A549 (cell line): Measurements from ENCODE around the gene CLPTM1. TPM values are rescaled to one million over a fixed set of nuclear protein-coding genes. Genes with fewer than 3 reads are reported as not detected.
A peak's percentile ranks its signal among the peaks of the same experiment; 100 is the strongest.

Experiments used
- ATAC-seq, 2 experiments: fragments of 200-7000 bp in 1 of 2; fragments of >200 bp in 1 of 2; cut with Nextera tagmentation in 1 of 2; cut with Tn5 transposase in 1 of 2; 3 replicates each; pipeline versions ENCODE4 v1.8.0 to v1.9.1; 2018 to 2020; ENCODE audit warnings: mild to moderate bottlenecking in 1 of 2, moderate library complexity in 1 of 2
- CTCF ChIA-PET: fragments of 300-600 bp; sonication (Branson Sonifier 250); formaldehyde crosslinking; extraction: SDS; loops from one replicate; lab custom pipeline; 2021; ENCODE audit warnings: antibody characterized with exemption, inconsistent platforms; lab: Yijun Ruan, JAX
- POLR2A ChIA-PET: fragments of 350-600 bp; formaldehyde crosslinking; extraction: SDS; loops from one replicate; lab custom pipeline; 2021; ENCODE audit warnings: antibody characterized with exemption, inconsistent platforms; lab: Yijun Ruan, JAX
- DNase-seq, 2 experiments: peaks; one replicate each; pipeline versions ENCODE4 v3.0.0 to v3.0.0-alpha.2; 2011 to 2016; ENCODE audit warnings: low read depth in 1 of 2, low spot score in 1 of 2
- FAIRE-seq: peaks from 2 replicates; lab custom pipeline; 2011; peaks lifted over from hg19 to GRCh38; lab: Jason Lieb, UNC
- H3K27ac ChIP-seq, 2 experiments: fragments of >200 bp; sonication (Bioruptor Twin); formaldehyde crosslinking; 3 replicates each; pipeline ENCODE4 v1.5.1; 2016 to 2017
- H3K4me1 ChIP-seq: fragments of >200 bp; sonication (Bioruptor Twin); formaldehyde crosslinking; 3 replicates; pipeline ENCODE4 v1.6.1; 2016
- H3K4me2 ChIP-seq: fragments of >200 bp; sonication (Bioruptor Twin); formaldehyde crosslinking; 3 replicates; pipeline ENCODE4 v1.6.1; 2016
- H3K4me3 ChIP-seq: fragments of >200 bp; sonication (Bioruptor Twin); formaldehyde crosslinking; 3 replicates; pipeline ENCODE4 v1.5.1; 2016
- H3K9me3 ChIP-seq: fragments of >200 bp; sonication (Bioruptor Twin); formaldehyde crosslinking; 3 replicates; pipeline ENCODE4 v1.6.1; 2016
- BHLHE40 ChIP-seq: IDR thresholded peaks from 2 replicates; pipeline ENCODE4 v1.6.1; 2012; ENCODE audit warnings: low read depth, low read length, inconsistent platforms
- FOXS1 ChIP-seq: fragments of 250-450 bp; sonication (Bioruptor Pico); IDR thresholded peaks from 2 replicates; pipeline ENCODE4 v1.5.0; 2020; ENCODE audit warnings: mild to moderate bottlenecking, moderate library complexity
- GATA3 ChIP-seq: IDR thresholded peaks from 2 replicates; pipeline ENCODE4 v1.6.1; 2012; ENCODE audit warnings: borderline replicate concordance
- HOXB5 ChIP-seq: fragments of 250-450 bp; sonication (Bioruptor Pico); IDR thresholded peaks from 2 replicates; pipeline ENCODE4 v1.5.0; 2020; ENCODE audit warnings: mild to moderate bottlenecking, moderate library complexity
- JUN ChIP-seq, 2 experiments: fragments of >200 bp; sonication (Bioruptor Twin); formaldehyde crosslinking; IDR thresholded peaks; 2 replicates in 1 of 2; 3 replicates in 1 of 2; pipeline ENCODE4 v1.6.1; 2016 to 2017
- JUNB ChIP-seq: fragments of >200 bp; sonication (Bioruptor Twin); formaldehyde crosslinking; IDR thresholded peaks from 2 replicates; pipeline ENCODE4 v1.6.1; 2016
- KDM1A ChIP-seq: fragments of 200-600 bp; sonication (generic); IDR thresholded peaks from 2 replicates; pipeline ENCODE4 v1.6.1; 2016; ENCODE audit warnings: low read depth, mild to moderate bottlenecking
- MAZ ChIP-seq: fragments of 150-350 bp; IDR thresholded peaks from 2 replicates; pipeline ENCODE4 v1.6.1; 2014; ENCODE audit warnings: antibody characterized with exemption, low read depth, low read length, borderline replicate concordance
- MYC ChIP-seq: IDR thresholded peaks from 2 replicates; pipeline ENCODE4 v1.6.1; 2012; ENCODE audit warnings: mild to moderate bottlenecking, inconsistent platforms, low read length, improper control_type of control experiment, borderline replicate concordance
- NFE2L2 ChIP-seq: fragments of 150-350 bp; conservative IDR thresholded peaks from 2 replicates; pipeline ENCODE4 v1.6.1; 2014; ENCODE audit warnings: low read length
- PHF8 ChIP-seq: fragments of 200-600 bp; sonication (generic); IDR thresholded peaks from 2 replicates; pipeline ENCODE4 v1.6.1; 2016; ENCODE audit warnings: low read depth, mild to moderate bottlenecking, antibody characterized with exemption, moderate library complexity, borderline replicate concordance
- POLR2A ChIP-seq: IDR thresholded peaks from 2 replicates; pipeline ENCODE4 v1.6.1; 2012; ENCODE audit warnings: mild to moderate bottlenecking, low read length
- SMC3 ChIP-seq: fragments of >200 bp; sonication (Bioruptor Twin); formaldehyde crosslinking; IDR thresholded peaks from 3 replicates; pipeline ENCODE4 v1.6.1; 2018; ENCODE audit warnings: inconsistent platforms
- SREBF2 ChIP-seq: fragments of 450-650 bp; IDR thresholded peaks from 2 replicates; pipeline ENCODE4 v1.6.1; 2014; ENCODE audit warnings: mild to moderate bottlenecking, moderate library complexity
- TP53 ChIP-seq: fragments of 250-450 bp; sonication (Bioruptor Pico); IDR thresholded peaks from 2 replicates; pipeline ENCODE4 v1.5.0; 2021; ENCODE audit warnings: mild to moderate bottlenecking, moderate library complexity
- ZSCAN20 ChIP-seq: fragments of 250-450 bp; sonication (Bioruptor Pico); IDR thresholded peaks from 2 replicates; pipeline ENCODE4 v1.8.0; 2022; ENCODE audit warnings: mild to moderate bottlenecking, moderate library complexity
- WGBS: methylation state at CpG from one replicate; pipeline ENCODE4 v1.1.6; 2017; ENCODE audit errors: missing lambda C conversion rate; 5-methylcytosine and 5-hydroxymethylcytosine counted together
- polyA plus RNA-seq, 4 experiments: library from polyadenylated mRNA; depleted of rRNA in 3 of 4; stranded (reverse); fragments of >200 nt; fragmentation: RNase III in 1 of 4; extraction: RNeasy Plus Mini Kit Qiagen cat#74134 plus additional on column Dnase treatment in 1 of 4; gene quantifications; 2 replicates in 3 of 4; 3 replicates in 1 of 4; pipeline ENCODE4 v1.2.3, GENCODE V29; 2011 to 2017
- TF ChIP-seq, protein P1 (sequence below): IDR thresholded peaks from 2 replicates; pipeline ENCODE4 v1.6.1; 2012
- TF ChIP-seq, protein P2 (sequence below): IDR thresholded peaks from 2 replicates; pipeline ENCODE4 v1.6.1; 2012; ENCODE audit warnings: low read depth, borderline replicate concordance
- TF ChIP-seq, protein P3 (sequence below): fragments of >200 bp; sonication (Bioruptor Twin); formaldehyde crosslinking; IDR thresholded peaks from 2 replicates; pipeline ENCODE4 v1.6.1; 2016
- TF ChIP-seq, protein P4 (sequence below): fragments of 250-450 bp; sonication (Bioruptor Pico); IDR thresholded peaks from 2 replicates; pipeline ENCODE4 v1.5.0; 2021; ENCODE audit warnings: mild to moderate bottlenecking, moderate library complexity, borderline replicate concordance
- TF ChIP-seq, protein P5 (sequence below): fragments of >200 bp; sonication (Bioruptor Twin); formaldehyde crosslinking; IDR thresholded peaks from 3 replicates; pipeline ENCODE4 v1.6.1; 2016

The CLPTM1 gene
- polyA plus RNA-seq, 2 of the 4 experiments (the other 2 are of a cell fraction), result 99.3 to 188 TPM

DNA sequence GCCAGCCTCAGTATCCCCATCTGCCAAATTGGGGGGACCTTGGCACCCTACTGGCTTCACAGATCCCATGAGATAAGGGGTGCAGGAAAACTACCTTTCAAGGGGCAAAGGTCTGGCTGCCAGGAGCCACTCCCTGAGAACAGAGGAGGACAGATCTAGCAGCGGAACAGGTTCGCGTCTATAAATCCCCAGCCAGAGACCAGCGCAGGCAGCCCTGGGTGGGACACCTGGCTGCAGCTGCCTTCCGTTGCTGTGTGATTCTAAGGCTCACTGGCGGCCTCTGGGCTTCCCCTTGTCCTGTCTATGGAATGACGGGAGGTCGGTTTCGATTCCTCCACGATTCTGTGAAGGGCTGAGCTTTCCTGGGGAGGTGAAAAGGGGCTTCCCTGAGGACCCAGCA is 53.4 kb downstream of the CLPTM1 start:
- no peak overlapping the region for H3K4me3 ChIP-seq
- H3K4me1 ChIP-seq, result no peaks in the 10 kb centered on the region; the same call in 2 of the 3 replicates
- WGBS, result 88% methylated on average over 10 of the region's 10 CpGs
- TF ChIP-seq ZSCAN20 (CRISPR knock-in tag) (no peak), PHF8 (no peak), TP53 (CRISPR knock-in tag) (no peak), MAZ (no peak), GATA3 (no peak), SREBF2 (no peak), NFE2L2 (no peak), FOXS1 (CRISPR knock-in tag) (no peak), KDM1A (no peak), POLR2A (no peak)
- TF ChIP-seq, protein P1, sequence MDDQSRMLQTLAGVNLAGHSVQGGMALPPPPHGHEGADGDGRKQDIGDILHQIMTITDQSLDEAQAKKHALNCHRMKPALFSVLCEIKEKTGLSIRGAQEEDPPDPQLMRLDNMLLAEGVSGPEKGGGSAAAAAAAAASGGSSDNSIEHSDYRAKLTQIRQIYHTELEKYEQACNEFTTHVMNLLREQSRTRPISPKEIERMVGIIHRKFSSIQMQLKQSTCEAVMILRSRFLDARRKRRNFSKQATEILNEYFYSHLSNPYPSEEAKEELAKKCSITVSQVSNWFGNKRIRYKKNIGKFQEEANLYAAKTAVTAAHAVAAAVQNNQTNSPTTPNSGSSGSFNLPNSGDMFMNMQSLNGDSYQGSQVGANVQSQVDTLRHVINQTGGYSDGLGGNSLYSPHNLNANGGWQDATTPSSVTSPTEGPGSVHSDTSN, result no peak
- TF ChIP-seq, protein P2, sequence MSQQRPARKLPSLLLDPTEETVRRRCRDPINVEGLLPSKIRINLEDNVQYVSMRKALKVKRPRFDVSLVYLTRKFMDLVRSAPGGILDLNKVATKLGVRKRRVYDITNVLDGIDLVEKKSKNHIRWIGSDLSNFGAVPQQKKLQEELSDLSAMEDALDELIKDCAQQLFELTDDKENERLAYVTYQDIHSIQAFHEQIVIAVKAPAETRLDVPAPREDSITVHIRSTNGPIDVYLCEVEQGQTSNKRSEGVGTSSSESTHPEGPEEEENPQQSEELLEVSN, result no peak
- TF ChIP-seq, protein P3, sequence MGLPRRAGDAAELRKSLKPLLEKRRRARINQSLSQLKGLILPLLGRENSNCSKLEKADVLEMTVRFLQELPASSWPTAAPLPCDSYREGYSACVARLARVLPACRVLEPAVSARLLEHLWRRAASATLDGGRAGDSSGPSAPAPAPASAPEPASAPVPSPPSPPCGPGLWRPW, result no peak
- TF ChIP-seq, protein P4, sequence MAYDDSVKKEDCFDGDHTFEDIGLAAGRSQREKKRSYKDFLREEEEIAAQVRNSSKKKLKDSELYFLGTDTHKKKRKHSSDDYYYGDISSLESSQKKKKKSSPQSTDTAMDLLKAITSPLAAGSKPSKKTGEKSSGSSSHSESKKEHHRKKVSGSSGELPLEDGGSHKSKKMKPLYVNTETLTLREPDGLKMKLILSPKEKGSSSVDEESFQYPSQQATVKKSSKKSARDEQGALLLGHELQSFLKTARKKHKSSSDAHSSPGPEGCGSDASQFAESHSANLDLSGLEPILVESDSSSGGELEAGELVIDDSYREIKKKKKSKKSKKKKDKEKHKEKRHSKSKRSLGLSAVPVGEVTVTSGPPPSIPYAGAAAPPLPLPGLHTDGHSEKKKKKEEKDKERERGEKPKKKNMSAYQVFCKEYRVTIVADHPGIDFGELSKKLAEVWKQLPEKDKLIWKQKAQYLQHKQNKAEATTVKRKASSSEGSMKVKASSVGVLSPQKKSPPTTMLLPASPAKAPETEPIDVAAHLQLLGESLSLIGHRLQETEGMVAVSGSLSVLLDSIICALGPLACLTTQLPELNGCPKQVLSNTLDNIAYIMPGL, result no peak
- TF ChIP-seq, all 56 proteins: peak for 0
- DNase-seq (no peak), ATAC-seq (peak; percentile 30 to 42; a peak in 4 of 6 replicates), FAIRE-seq (no peak)
- Histone ChIP-seq H3K9me3 (no peaks in the 10 kb centered on the region), H3K27ac (no peak overlapping the region), H3K4me2 (no peak overlapping the region)
- ChIA-PET CTCF (interaction anchor here (1.0 kb wide), 2 partner anchors 9 to 51 kb away, joined by 3 to 4 read pairs; no protein-coding TSS in a partner anchor), POLR2A (no interaction called here)

DNA sequence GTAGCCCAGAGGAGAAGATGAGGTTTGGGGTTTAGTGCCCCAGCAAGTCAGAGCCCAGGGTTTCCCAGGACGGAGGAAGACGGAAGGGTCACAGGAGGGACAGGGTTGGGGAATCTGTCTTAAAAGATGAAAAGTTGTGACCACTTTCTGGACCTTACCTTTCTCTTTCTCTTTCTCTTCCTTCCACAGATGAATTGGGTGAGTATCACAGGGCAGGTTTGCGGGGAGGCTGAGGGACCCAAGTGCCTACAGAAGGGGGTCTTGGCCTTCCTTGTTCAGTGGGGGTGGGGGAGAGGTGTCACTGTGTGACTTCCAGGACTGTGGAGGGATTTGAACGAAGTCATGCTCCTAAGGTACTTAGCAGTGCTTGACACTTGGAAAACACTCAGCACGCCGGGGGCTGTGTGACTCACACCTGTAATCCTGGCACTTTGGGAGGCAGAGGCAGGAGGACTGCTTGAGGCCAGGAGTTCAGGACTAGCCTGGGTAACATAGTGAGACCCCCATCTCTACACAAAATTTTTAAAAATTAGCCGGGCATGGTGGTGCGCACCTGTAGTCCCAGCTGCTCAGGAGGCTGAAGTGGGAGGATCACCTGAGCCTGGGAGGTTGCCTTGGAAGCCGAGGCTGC is 54.6 kb downstream of the CLPTM1 start:
- Histone ChIP-seq H3K27ac (no peak overlapping the region), H3K4me1 (no peaks in the 10 kb centered on the region; the same call in 2 of the 3 replicates), H3K9me3 (no peaks in the 10 kb centered on the region), H3K4me3 (no peak overlapping the region), H3K4me2 (no peak overlapping the region)
- TF ChIP-seq JUNB (no peak), NFE2L2 (no peak), HOXB5 (CRISPR knock-in tag) (no peak), JUN (IDR thresholded peaks at IDR 0.05) (no peak), SMC3 (no peak), MYC (no peak), BHLHE40 (no peak)
- TF ChIP-seq, protein P5, sequence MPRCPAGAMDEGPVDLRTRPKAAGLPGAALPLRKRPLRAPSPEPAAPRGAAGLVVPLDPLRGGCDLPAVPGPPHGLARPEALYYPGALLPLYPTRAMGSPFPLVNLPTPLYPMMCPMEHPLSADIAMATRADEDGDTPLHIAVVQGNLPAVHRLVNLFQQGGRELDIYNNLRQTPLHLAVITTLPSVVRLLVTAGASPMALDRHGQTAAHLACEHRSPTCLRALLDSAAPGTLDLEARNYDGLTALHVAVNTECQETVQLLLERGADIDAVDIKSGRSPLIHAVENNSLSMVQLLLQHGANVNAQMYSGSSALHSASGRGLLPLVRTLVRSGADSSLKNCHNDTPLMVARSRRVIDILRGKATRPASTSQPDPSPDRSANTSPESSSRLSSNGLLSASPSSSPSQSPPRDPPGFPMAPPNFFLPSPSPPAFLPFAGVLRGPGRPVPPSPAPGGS, result no peak
- ChIA-PET CTCF (interaction anchor here (0.7 to 1.9 kb wide), 2 partner anchors 50 to 59 kb away, joined by 3 to 9 read pairs; no protein-coding TSS in a partner anchor), POLR2A (no interaction called here)
- FAIRE-seq (no peak), ATAC-seq (no peak), DNase-seq (no peak)
- 94% methylated on average over 9 of the region's 9 CpGs for whole genome bisulfite sequencing
